ENCODE measurements around the gene LINGO3. TPM values are rescaled to one million over a fixed set of nuclear protein-coding genes. Genes with fewer than 3 reads are reported as not detected.

The LINGO3 gene
- total and polyA plus RNA-seq, 10 of the 15 experiments (the other 5 are each of a cell fraction or from before 2014, with no cell fraction given) = 0.09 to 2.0 (median 0.40) TPM; not detected in 5

DNA sequence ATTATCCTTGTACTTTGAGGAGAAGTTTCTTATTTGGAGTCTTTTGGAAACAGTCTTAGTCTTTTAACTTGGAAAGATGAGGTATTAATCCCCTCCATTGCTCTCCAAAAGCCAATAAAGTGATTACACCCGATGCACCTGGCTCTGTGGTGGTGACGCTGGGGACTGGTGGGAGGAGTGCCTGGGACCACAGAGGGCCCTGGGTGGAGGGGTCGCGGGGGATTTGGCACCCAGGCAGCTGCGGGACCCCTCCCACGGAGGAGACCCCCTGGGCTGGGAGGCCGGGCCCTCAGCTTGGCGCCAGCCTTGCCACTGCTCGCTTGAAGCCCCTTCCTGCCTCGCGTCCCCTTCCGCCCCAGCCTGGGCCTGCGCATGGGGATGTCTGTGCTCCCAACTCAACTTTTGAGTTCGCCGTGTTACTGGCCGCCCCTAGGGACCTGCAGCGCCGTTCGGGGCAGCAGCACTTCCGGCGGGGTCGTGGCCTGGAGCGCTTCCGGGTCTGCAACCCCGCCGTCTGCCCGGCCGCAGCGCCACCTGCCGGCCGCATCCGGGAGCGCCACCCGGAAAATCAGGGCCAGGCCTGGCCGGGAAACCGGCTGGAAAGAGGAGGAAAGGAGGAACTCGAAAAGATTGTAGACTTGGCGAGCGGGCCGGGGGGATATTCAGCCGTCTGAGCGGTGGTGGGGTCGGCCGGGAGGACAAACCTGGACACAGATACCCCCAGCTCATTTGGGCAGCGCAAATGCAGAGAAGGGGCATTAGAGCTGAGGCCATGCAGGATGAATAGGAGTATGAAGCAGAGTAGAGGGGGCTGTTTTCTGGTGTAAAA is 34.4 kb downstream of the LINGO3 start (continued):
- TF ChIP-seq, protein P1, sequence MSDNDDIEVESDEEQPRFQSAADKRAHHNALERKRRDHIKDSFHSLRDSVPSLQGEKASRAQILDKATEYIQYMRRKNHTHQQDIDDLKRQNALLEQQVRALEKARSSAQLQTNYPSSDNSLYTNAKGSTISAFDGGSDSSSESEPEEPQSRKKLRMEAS (IDR thresholded peaks at IDR 0.05; ENCODE audit: low read depth, low read length) = peak; percentile 64; the same call in 1 of the 2 replicates
- TF ChIP-seq NR2F1 (conservative IDR thresholded peaks at IDR 0.05) (peak; percentile 80; the same call in 1 of the 2 replicates), SMC3 (IDR thresholded peaks at IDR 0.05; ENCODE audit: borderline replicate concordance, low read length) (peak; percentile 82), PKNOX1 (IDR thresholded peaks at IDR 0.05) (peak; percentile 10; the same call in 1 of the 2 replicates), POLR2AphosphoS2 (IDR thresholded peaks at IDR 0.05; ENCODE audit: low read depth, low read length) (peak; percentile 98), EED (IDR thresholded peaks at IDR 0.05; ENCODE audit: low read depth) (no peak), MTA3 (IDR thresholded peaks at IDR 0.05; ENCODE audit: borderline replicate concordance, low read length) (peak; percentile 45; the same call in 1 of the 2 replicates), WRNIP1 (IDR thresholded peaks at IDR 0.05; ENCODE audit: borderline replicate concordance, low read depth, low read length) (no peak), GATAD2B (conservative IDR thresholded peaks at IDR 0.05; ENCODE audit: low read depth) (peak; percentile 75), NR2C1 (IDR thresholded peaks at IDR 0.05) (peak; percentile 97), CTCF (IDR thresholded peaks at IDR 0.05 in 2 of 3, conservative IDR thresholded peaks at IDR 0.05 in 1 of 3; ENCODE audit: control insufficient read depth in 2 of 3, extremely low read depth in 1 of 3, insufficient read depth in 1 of 3, low read depth in 3 of 3, low read length in 3 of 3) (peak; percentile 89 to 94 (median 92)), SUZ12 (IDR thresholded peaks at IDR 0.05; ENCODE audit: unreplicated experiment) (no peak), ATF2 (IDR thresholded peaks at IDR 0.05; ENCODE audit: low read length) (0 out of 2 replicates have a peak, but pooled peaks have one; percentile 36)
- TF ChIP-seq, protein P2, sequence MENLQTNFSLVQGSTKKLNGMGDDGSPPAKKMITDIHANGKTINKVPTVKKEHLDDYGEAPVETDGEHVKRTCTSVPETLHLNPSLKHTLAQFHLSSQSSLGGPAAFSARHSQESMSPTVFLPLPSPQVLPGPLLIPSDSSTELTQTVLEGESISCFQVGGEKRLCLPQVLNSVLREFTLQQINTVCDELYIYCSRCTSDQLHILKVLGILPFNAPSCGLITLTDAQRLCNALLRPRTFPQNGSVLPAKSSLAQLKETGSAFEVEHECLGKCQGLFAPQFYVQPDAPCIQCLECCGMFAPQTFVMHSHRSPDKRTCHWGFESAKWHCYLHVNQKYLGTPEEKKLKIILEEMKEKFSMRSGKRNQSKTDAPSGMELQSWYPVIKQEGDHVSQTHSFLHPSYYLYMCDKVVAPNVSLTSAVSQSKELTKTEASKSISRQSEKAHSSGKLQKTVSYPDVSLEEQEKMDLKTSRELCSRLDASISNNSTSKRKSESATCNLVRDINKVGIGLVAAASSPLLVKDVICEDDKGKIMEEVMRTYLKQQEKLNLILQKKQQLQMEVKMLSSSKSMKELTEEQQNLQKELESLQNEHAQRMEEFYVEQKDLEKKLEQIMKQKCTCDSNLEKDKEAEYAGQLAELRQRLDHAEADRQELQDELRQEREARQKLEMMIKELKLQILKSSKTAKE (IDR thresholded peaks at IDR 0.05; ENCODE audit: low read depth, poor library complexity, severe bottlenecking) = no peak
- TF ChIP-seq, protein P3, sequence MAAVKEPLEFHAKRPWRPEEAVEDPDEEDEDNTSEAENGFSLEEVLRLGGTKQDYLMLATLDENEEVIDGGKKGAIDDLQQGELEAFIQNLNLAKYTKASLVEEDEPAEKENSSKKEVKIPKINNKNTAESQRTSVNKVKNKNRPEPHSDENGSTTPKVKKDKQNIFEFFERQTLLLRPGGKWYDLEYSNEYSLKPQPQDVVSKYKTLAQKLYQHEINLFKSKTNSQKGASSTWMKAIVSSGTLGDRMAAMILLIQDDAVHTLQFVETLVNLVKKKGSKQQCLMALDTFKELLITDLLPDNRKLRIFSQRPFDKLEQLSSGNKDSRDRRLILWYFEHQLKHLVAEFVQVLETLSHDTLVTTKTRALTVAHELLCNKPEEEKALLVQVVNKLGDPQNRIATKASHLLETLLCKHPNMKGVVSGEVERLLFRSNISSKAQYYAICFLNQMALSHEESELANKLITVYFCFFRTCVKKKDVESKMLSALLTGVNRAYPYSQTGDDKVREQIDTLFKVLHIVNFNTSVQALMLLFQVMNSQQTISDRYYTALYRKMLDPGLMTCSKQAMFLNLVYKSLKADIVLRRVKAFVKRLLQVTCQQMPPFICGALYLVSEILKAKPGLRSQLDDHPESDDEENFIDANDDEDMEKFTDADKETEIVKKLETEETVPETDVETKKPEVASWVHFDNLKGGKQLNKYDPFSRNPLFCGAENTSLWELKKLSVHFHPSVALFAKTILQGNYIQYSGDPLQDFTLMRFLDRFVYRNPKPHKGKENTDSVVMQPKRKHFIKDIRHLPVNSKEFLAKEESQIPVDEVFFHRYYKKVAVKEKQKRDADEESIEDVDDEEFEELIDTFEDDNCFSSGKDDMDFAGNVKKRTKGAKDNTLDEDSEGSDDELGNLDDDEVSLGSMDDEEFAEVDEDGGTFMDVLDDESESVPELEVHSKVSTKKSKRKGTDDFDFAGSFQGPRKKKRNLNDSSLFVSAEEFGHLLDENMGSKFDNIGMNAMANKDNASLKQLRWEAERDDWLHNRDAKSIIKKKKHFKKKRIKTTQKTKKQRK (IDR thresholded peaks at IDR 0.05; ENCODE audit: low read depth, low read length) = no peak

Data from GM12878 (cell line).